Tibial artery (tissue), 4 donors: ENCODE data around the gene HCN1.
A peak's percentile ranks its signal among the peaks of the same experiment; 100 is the strongest.

Source experiments
- DNase-seq, 2 donors: peaks; one replicate each; pipeline ENCODE4 v3.0.0-alpha.2; 2019
- H3K27ac ChIP-seq, 2 donors: fragments of 200-600 bp; sonication (generic) in 1 of 2; 1 replicate in 1 of 2; 2 replicates in 1 of 2; pipeline ENCODE4 v1.5.1; 2018 to 2019; ENCODE audit warnings: mild to moderate bottlenecking in 1 of 2
- H3K27me3 ChIP-seq, 2 donors: fragments of 200-600 bp; sonication (generic) in 1 of 2; one replicate each; pipeline versions ENCODE4 v1.5.1 to v1.6.0; 2016 to 2019
- H3K36me3 ChIP-seq, 3 donors: fragments of 200-600 bp; sonication (generic) in 2 of 3; one replicate each; pipeline ENCODE4 v1.5.1; 2016 to 2019; ENCODE audit warnings: mild to moderate bottlenecking in 2 of 3
- H3K4me1 ChIP-seq, 4 donors: fragments of 200-600 bp; sonication (generic) in 2 of 4; 1 replicate in 3 of 4; 2 replicates in 1 of 4; pipeline ENCODE4 v1.5.1; 2016 to 2019
- H3K4me3 ChIP-seq, 2 donors: fragments of 200-600 bp; sonication (generic) in 1 of 2; 1 replicate in 1 of 2; 2 replicates in 1 of 2; pipeline ENCODE4 v1.5.1; 2018 to 2019; ENCODE audit warnings: mild to moderate bottlenecking in 2 of 2
- H3K9me3 ChIP-seq, 3 donors: fragments of 200-600 bp; sonication (generic) in 1 of 3; one replicate each; pipeline ENCODE4 v1.5.1; 2016 to 2019
- intact Hi-C: fragments of 100-400 bp; cut with DNase I; formaldehyde crosslinking; loops from one replicate; pipeline ENCODE4 v1.15.0; 2023; ENCODE audit warnings: low total_unique reads
- TF ChIP-seq, protein P1 (sequence below), 2 experiments: fragments of 200-600 bp in 1 of 2; fragments of 450-650 bp in 1 of 2; IDR thresholded peaks; one replicate each; pipeline ENCODE4 v1.5.1; 2017 to 2019; ENCODE audit warnings: antibody characterized with exemption in 2 of 2, mild to moderate bottlenecking in 1 of 2, moderate library complexity in 1 of 2

HCN1 gene

DNA sequence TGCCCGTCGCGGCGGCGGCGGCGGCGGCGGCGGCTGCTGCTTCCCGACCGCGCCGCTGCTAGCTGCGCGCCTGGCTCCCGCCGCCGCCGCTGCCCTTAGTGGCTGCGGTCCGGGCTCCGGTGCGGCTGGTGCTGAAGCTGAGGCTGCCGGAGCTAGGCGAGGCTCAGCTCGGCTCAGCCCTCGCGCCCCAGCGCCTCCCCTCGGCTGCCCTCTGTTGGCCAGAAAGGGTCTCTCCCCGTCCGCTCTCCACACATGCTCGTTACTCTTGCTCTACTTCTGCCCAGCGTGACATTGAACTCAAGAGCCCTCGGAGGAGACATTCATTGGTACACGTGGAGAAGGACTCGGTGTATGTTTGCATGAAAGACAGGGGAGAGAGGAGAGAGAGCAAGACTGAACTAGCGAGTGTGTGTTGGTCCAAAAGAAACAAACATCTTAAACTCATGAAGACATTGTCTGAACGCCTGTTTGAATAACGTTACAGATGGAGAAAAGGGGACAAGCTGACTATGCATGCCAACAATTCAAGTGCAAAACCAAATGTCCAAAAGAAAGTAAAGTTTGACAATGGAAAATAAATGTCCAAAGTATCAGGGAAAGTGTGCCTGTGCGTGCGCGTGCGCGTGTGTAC lies at the start of gene HCN1:
Gene HCN1 (minus strand): TSS at position 175 of the 631 bp plus-strand sequence.
- DNase-seq = peak; percentile 42 to 76
- intact Hi-C loops = no loop called here
- Histone ChIP-seq H3K4me3 (peak within 1 kb of the TSS; percentile 22 to 36), H3K36me3 (no peaks in the 10 kb centered on the region), H3K27ac (no peak within 1 kb of the TSS), H3K4me1 (peaks cover 0 to 15% (median 13%) of the 10 kb centered on the region in 4 donors), H3K9me3 (no peaks in the 10 kb centered on the region), H3K27me3 (peaks cover 3 to 41% of the 10 kb centered on the region in 2 donors)
- TF ChIP-seq, protein P1, sequence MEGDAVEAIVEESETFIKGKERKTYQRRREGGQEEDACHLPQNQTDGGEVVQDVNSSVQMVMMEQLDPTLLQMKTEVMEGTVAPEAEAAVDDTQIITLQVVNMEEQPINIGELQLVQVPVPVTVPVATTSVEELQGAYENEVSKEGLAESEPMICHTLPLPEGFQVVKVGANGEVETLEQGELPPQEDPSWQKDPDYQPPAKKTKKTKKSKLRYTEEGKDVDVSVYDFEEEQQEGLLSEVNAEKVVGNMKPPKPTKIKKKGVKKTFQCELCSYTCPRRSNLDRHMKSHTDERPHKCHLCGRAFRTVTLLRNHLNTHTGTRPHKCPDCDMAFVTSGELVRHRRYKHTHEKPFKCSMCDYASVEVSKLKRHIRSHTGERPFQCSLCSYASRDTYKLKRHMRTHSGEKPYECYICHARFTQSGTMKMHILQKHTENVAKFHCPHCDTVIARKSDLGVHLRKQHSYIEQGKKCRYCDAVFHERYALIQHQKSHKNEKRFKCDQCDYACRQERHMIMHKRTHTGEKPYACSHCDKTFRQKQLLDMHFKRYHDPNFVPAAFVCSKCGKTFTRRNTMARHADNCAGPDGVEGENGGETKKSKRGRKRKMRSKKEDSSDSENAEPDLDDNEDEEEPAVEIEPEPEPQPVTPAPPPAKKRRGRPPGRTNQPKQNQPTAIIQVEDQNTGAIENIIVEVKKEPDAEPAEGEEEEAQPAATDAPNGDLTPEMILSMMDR (IDR thresholded peaks at IDR 0.05) = peak; percentile 43 to 56

DNA sequence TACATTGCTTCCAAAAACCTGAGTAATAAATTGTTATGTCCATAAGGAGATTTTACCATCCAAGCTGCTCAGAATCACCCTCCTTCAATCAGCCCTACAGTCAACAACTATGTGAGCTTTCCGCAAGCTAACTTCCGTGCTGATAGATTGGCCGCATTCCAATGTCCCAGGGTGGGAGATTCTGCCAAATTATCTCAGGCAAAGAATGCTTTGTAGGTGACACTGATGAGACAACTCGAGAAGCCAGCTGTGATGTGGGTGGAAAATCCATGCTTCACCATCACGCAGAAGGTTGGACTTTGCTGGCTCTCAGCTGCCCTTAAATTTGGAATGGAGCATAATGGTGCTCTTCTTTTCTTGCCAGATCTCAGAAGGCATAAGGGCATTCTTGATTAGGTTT lies 44.9 kb upstream of the HCN1 start:
- intact Hi-C loops = no loop called here
- Histone ChIP-seq H3K9me3 (no peaks in the 10 kb centered on the region), H3K4me3 (no peak overlapping the region), H3K27ac (no peak overlapping the region), H3K36me3 (no peaks in the 10 kb centered on the region), H3K4me1 (no peaks in the 10 kb centered on the region), H3K27me3 (no peaks in the 10 kb centered on the region)
- DNase-seq = no peak
- TF ChIP-seq, protein P1 (IDR thresholded peaks at IDR 0.05) = no peak

DNA sequence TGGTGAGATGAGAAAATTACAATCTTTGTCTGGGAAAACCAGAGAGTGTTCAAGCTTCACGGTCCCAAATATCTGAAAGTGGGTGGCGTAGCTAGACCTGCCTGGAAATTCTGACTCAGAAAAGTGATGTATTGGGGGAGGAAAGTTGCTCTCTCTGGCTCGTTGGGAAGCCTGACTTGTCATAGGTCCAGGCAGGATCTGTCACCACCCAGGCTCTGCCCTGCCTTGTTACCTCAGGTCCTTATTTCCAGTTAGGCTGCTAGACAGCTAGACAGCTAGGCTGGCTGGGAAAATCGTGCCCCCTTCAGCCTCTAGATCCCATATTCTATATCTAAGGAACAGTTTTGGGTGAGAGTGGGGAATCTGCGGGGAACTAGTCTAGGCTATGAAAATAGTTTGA lies 41.0 kb upstream of the HCN1 start:
- intact Hi-C loops = no loop called here
- TF ChIP-seq, protein P1 (IDR thresholded peaks at IDR 0.05) = no peak
- no peak for DNase-seq

DNA sequence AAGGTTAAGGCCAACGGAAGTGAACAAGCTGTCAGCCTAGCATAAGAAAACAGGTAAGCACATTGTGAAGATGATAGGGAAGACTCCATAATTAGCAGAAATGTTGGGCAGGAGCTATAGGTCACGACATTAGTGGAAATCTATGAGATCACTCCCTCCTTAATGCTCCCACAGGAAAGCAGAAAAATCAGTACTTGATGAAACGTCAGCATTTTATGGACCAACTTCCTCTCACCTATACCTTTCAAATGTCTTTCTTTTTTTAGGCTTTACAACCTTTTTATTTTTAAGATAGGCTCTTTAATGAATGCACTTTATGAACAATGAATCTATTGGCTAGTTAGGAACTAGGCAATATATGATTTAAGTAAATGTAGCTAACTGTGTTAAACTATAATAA lies 29.4 kb upstream of the HCN1 start:
- TF ChIP-seq, protein P1 (IDR thresholded peaks at IDR 0.05) = no peak
- no peak for DNase-seq
- intact Hi-C loops = no loop called here
- Histone ChIP-seq H3K9me3 (no peaks in the 10 kb centered on the region), H3K27ac (no peak overlapping the region), H3K36me3 (no peaks in the 10 kb centered on the region), H3K27me3 (no peaks in the 10 kb centered on the region), H3K4me1 (no peaks in the 10 kb centered on the region), H3K4me3 (no peak overlapping the region)

More for the DNA sequence above, 41.0 kb upstream of the HCN1 start:
- H3K27ac ChIP-seq = no peak overlapping the region
- H3K4me3 ChIP-seq = no peak overlapping the region
- no peaks in the 10 kb centered on the region for H3K36me3 ChIP-seq
- no peaks in the 10 kb centered on the region for H3K9me3 ChIP-seq
- H3K4me1 ChIP-seq = no peaks in the 10 kb centered on the region
- no peaks in the 10 kb centered on the region for H3K27me3 ChIP-seq

DNA sequence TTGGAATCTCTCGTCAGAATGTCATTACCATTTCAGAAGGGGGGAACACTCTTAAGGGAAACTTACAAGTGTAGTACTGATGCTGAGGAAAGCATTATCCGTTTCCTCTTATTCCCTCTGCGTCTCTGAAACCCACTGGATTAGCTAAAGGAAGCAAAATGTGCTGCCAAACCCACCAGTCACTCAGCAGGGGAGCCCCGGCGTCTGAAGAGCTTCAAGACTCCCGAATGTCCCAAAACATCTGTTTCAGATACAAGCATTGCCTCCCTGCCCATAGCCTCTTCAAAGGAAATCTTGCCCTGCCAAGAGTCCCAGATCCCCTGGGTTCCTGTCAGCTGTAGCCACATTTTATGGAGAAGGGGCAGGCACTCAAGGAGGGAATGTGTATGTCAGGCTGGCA lies 1.0 kb upstream of the HCN1 start:
- no peak overlapping the region for H3K27ac ChIP-seq
- DNase-seq = no peak
- H3K9me3 ChIP-seq = no peaks in the 10 kb centered on the region
- TF ChIP-seq, protein P1 (IDR thresholded peaks at IDR 0.05) = no peak
- peaks cover 0 to 15% (median 13%) of the 10 kb centered on the region in 4 donors for H3K4me1 ChIP-seq
- H3K4me3 ChIP-seq = no peak overlapping the region
- no peaks in the 10 kb centered on the region for H3K36me3 ChIP-seq
- intact Hi-C loops = no loop called here
- H3K27me3 ChIP-seq = peaks cover 3 to 41% of the 10 kb centered on the region in 2 donors
